ENCODE results near the gene CFAP251. TPM values are rescaled to one million over a fixed set of nuclear protein-coding genes. Genes with fewer than 3 reads are reported as not detected.

CFAP251 gene
- total RNA-seq, 1 experiment from 2014 or later: 3.2 TPM

DNA sequence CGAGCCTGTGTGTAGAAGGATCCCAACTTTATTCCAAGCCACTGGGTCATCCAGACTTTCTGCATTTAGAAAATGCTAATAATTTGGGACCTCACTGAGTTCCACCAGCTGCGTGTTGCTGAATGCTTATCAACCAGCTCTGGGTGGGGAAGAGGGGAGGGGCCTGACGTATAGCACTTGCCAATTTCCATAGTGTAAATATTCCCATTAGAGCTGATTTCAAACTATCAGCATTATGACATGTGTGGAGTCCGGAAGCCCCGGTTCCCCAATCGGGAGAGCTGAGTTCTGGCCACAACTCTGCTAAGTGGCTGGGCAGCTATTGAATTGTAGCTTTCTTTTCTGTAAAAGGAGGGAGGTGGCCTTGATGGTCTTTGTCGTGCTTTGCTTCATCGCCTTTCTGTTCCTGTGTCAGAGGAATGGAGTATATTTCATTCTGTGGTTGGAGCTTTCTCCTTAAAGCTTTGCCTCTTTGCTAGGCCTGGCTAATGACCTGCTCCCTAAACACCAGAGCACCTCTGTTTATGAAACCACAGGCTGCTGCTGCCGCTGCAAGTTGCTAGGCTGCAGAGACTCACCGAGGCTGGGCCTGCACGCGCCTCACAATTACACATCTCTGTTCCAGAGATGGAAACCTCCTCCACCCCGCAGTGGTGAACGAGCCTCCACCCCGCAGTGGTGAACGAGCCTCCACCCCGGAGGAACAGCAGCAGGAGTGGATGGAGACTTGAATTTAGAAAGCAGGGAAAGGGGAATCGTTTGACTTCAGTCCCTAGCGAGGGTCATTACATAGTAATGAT, 95.6 kb downstream of the CFAP251 start:
- ChIA-PET POLR2A (ENCODE audit: unreplicated experiment) (interaction anchor here (0.6 kb wide), 1 partner anchor 211 kb away, joined by 3 read pairs; no protein-coding TSS in a partner anchor), CTCF (no interaction called here)
- intact Hi-C loops (cut with micrococcal nuclease): no loop called here
- H3K4me1 ChIP-seq (ENCODE audit: insufficient read depth, low read length): no peaks in the 10 kb centered on the region
- no peaks in the 10 kb centered on the region for H4K20me1 ChIP-seq (ENCODE audit: low read length)
- H2AFZ ChIP-seq (ENCODE audit: low read length): no peak overlapping the region
- TF ChIP-seq, protein P1, sequence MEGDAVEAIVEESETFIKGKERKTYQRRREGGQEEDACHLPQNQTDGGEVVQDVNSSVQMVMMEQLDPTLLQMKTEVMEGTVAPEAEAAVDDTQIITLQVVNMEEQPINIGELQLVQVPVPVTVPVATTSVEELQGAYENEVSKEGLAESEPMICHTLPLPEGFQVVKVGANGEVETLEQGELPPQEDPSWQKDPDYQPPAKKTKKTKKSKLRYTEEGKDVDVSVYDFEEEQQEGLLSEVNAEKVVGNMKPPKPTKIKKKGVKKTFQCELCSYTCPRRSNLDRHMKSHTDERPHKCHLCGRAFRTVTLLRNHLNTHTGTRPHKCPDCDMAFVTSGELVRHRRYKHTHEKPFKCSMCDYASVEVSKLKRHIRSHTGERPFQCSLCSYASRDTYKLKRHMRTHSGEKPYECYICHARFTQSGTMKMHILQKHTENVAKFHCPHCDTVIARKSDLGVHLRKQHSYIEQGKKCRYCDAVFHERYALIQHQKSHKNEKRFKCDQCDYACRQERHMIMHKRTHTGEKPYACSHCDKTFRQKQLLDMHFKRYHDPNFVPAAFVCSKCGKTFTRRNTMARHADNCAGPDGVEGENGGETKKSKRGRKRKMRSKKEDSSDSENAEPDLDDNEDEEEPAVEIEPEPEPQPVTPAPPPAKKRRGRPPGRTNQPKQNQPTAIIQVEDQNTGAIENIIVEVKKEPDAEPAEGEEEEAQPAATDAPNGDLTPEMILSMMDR (conservative IDR thresholded peaks at IDR 0.05; ENCODE audit: low read depth, low read length): no peak
- TF ChIP-seq EZH2phosphoT487 (IDR thresholded peaks at IDR 0.05; ENCODE audit: borderline replicate concordance, low read length) (no peak), EZH2 (IDR thresholded peaks at IDR 0.05; ENCODE audit: low read length, unreplicated experiment) (no peak)
- no peak overlapping the region for H3K4me2 ChIP-seq (ENCODE audit: low read length)
- no peaks in the 10 kb centered on the region for H3K79me2 ChIP-seq (ENCODE audit: low read length)
- no peaks in the 10 kb centered on the region; the same call in 1 of the 2 replicates for H3K9me2 ChIP-seq (replicated peaks; ENCODE audit: low read length)
- H3K9ac ChIP-seq (ENCODE audit: low read length): no peak overlapping the region
- no peaks in the 10 kb centered on the region for H3K36me3 ChIP-seq (ENCODE audit: low read depth, low read length)
- no TSS peak for BruUV-seq (replicated peaks)
- no peak overlapping the region for H3K4me3 ChIP-seq (ENCODE audit: low read length)
- no peaks in the 10 kb centered on the region for H3F3A ChIP-seq (ENCODE audit: low read length, unreplicated experiment)
- no peaks in the 10 kb centered on the region for H3K27me3 ChIP-seq (ENCODE audit: low read length)
- DNase-seq (no peak), ATAC-seq (no peak)
- H3K27ac ChIP-seq (ENCODE audit: low read length): no peak overlapping the region
- no peaks in the 10 kb centered on the region; the same call in 1 of the 2 replicates for H3K9me3 ChIP-seq (ENCODE audit: low read length)

DNA sequence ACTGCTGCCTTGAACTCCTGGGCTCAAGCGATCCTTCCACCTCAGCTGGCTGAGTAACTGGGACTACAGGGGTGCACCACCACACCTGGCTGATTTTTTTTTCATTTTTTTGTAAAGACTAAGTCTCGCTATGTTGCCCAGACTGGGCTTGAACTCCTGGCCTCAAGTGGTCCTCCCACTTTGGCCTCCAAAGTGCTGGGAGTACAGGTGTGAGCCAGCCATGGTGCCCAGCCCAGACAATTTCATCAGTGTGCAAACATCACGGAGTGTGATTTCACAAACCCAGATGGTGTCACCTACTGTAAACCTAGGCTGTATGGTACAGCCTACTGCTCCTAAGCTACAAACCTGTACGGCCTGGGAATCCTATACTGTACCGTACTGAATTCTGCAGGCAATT, 96.4 kb downstream of the CFAP251 start:
- no peak for ATAC-seq
- Histone ChIP-seq H3K4me3 (ENCODE audit: low read length) (no peak overlapping the region), H3K27ac (ENCODE audit: low read length) (no peak overlapping the region), H2AFZ (ENCODE audit: low read length) (no peak overlapping the region), H3K4me1 (ENCODE audit: insufficient read depth, low read length) (no peaks in the 10 kb centered on the region), H3K79me2 (ENCODE audit: low read length) (0 out of 2 replicates have a peak, but pooled peaks cover 4% of the 10 kb centered on the region), H4K20me1 (ENCODE audit: low read length) (no peaks in the 10 kb centered on the region), H3F3A (ENCODE audit: low read length, unreplicated experiment) (no peaks in the 10 kb centered on the region), H3K9ac (ENCODE audit: low read length) (no peak overlapping the region), H3K9me2 (replicated peaks; ENCODE audit: low read length) (no peaks in the 10 kb centered on the region; the same call in 1 of the 2 replicates), H3K27me3 (ENCODE audit: low read length) (no peaks in the 10 kb centered on the region), H3K4me2 (ENCODE audit: low read length) (no peak overlapping the region), H3K9me3 (ENCODE audit: low read length) (no peaks in the 10 kb centered on the region; the same call in 1 of the 2 replicates), H3K36me3 (ENCODE audit: low read depth, low read length) (no peaks in the 10 kb centered on the region)
- TF ChIP-seq, protein P1 (conservative IDR thresholded peaks at IDR 0.05; ENCODE audit: low read depth, low read length): no peak
- TF ChIP-seq EZH2 (IDR thresholded peaks at IDR 0.05; ENCODE audit: low read length, unreplicated experiment): no peak
- TF ChIP-seq EZH2phosphoT487 (IDR thresholded peaks at IDR 0.05; ENCODE audit: borderline replicate concordance, low read length): no peak
- no TSS peak for BruUV-seq (replicated peaks)
- POLR2A ChIA-PET (ENCODE audit: unreplicated experiment): no interaction called here
- intact Hi-C loops (cut with micrococcal nuclease): no loop called here
- DNase-seq: no peak
- CTCF ChIA-PET: no interaction called here

DNA sequence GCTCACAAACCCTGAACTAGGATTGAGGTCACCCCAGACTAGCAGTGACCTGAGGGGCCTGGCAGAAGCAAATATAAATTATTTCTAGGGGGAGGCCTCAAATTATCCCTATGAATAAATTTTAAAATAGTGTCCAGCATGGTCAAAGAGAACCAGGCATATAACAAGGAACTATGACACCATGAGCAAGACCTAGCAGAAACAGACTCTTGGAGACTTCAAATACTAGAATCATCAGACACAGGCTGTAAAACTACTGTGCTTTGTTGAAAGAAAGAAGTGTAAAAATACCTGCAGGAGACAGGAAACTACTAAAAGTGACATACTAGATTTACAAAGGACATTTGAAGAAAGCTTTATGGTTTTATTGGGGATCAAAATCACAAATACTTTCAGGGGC, 100.1 kb downstream of the CFAP251 start:
- H4K20me1 ChIP-seq (ENCODE audit: low read length): no peaks in the 10 kb centered on the region
- intact Hi-C loops (cut with micrococcal nuclease): no loop called here
- BruUV-seq (replicated peaks): no TSS peak
- no peaks in the 10 kb centered on the region; the same call in 1 of the 2 replicates for H3K9me3 ChIP-seq (ENCODE audit: low read length)
- ChIA-PET CTCF (no interaction called here), POLR2A (ENCODE audit: unreplicated experiment) (no interaction called here)
- no peak for TF ChIP-seq EZH2 (IDR thresholded peaks at IDR 0.05; ENCODE audit: low read length, unreplicated experiment)
- no peak for TF ChIP-seq EZH2phosphoT487 (IDR thresholded peaks at IDR 0.05; ENCODE audit: borderline replicate concordance, low read length)
- TF ChIP-seq, protein P1 (conservative IDR thresholded peaks at IDR 0.05; ENCODE audit: low read depth, low read length): no peak
- ATAC-seq: no peak
- H3K4me1 ChIP-seq (ENCODE audit: insufficient read depth, low read length): peaks cover 9% of the 10 kb centered on the region
- H3K27me3 ChIP-seq (ENCODE audit: low read length): no peaks in the 10 kb centered on the region
- H3K36me3 ChIP-seq (ENCODE audit: low read depth, low read length): no peaks in the 10 kb centered on the region
- peaks cover 25% of the 10 kb centered on the region for H3K79me2 ChIP-seq (ENCODE audit: low read length)
- H3K4me3 ChIP-seq (ENCODE audit: low read length): no peak overlapping the region
- no peaks in the 10 kb centered on the region for H3F3A ChIP-seq (ENCODE audit: low read length, unreplicated experiment)
- H3K4me2 ChIP-seq (ENCODE audit: low read length): no peak overlapping the region
- no peak overlapping the region for H3K27ac ChIP-seq (ENCODE audit: low read length)
- no peak overlapping the region for H3K9ac ChIP-seq (ENCODE audit: low read length)
- no peak overlapping the region for H2AFZ ChIP-seq (ENCODE audit: low read length)
- DNase-seq: no peak
- no peaks in the 10 kb centered on the region for H3K9me2 ChIP-seq (replicated peaks; ENCODE audit: low read length)
